ENCODE measurements around the gene TAF11.

The TAF11 gene

GRCh38 chr6:34877259-34877658 is 10.6 kb downstream of the TAF11 start:
- no peak overlapping the region for H3K4me3 ChIP-seq (ENCODE audit: low read length)
- DNase-seq (ENCODE audit: low read depth), result no peak
- no peak for TF ChIP-seq CTCF (conservative IDR thresholded peaks at IDR 0.05; ENCODE audit: low read length)

DNA sequence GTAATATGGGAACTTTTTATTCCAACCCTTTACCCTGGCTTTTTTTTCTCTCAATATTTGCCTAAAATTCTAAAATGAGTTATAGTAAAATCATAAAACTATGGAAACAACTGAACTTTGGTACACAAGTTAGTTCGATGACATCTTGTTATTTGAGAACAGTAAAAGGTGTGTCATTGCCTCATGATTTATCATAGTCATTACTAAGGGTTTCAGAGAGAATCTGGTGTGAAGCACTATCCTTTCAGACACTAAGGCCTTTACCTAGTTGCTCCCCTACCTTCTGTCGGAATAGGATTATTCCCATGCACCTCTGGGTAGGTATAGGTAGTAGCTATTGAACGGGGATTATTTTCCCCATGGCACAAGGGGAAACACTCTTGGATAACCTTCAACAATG is 11.4 kb downstream of the TAF11 start:
- DNase-seq (ENCODE audit: low read depth), result no peak
- H3K4me3 ChIP-seq (ENCODE audit: low read length), result no peak overlapping the region
- no peak for TF ChIP-seq CTCF (conservative IDR thresholded peaks at IDR 0.05; ENCODE audit: low read length)

DNA sequence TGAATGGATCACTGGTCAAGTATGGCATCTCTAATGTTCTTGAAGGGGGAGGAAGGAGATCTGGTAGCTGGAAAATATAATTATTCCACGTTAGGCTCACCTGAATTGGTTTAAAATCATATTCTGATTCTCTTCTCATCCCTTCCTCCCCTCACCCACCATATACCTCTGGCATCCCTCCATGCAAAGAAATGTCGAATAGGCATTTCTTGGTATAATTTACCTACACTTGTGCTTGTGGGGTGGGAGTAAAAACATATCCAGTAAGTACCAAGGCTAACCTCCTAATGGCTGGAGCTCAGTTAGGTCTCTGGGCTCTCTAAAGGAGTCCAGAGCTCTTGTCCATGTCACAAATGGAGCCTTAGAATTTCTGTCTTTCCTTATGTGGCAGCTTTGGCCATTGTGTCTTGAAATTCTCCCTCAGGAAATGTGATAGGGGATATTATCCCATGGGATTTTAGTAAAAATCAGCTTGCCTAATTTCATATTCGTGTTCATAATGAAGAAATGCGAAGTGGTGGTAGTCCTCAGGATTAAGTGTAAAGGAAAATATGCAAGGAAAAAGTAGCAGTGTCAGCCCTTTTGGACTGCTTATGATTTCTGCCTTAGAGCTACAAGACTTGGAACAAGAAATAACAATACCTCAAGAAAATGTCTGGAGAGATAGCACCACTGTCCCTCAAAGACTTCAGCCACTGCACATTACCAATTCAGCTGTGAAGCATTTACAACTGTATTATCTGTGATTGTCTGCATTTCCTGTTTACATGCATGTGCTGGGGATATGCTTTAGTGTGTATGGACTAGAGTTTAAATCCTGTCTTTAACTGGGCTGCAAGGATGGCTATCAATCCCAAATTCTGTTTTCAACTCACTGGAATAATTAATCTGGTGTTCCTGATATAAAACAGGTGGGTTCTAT is 12.3 kb downstream of the TAF11 start:
- H3K4me3 ChIP-seq (ENCODE audit: low read length), result no peak overlapping the region
- no peak for TF ChIP-seq CTCF (conservative IDR thresholded peaks at IDR 0.05; ENCODE audit: low read length)
- DNase-seq (ENCODE audit: low read depth), result no peak

GRCh38 chr6:34872332-34872731 is 15.5 kb downstream of the TAF11 start:
- DNase-seq (ENCODE audit: low read depth), result no peak
- H3K4me3 ChIP-seq (ENCODE audit: low read length), result no peak overlapping the region
- no peak for TF ChIP-seq CTCF (conservative IDR thresholded peaks at IDR 0.05; ENCODE audit: low read length)

DNA sequence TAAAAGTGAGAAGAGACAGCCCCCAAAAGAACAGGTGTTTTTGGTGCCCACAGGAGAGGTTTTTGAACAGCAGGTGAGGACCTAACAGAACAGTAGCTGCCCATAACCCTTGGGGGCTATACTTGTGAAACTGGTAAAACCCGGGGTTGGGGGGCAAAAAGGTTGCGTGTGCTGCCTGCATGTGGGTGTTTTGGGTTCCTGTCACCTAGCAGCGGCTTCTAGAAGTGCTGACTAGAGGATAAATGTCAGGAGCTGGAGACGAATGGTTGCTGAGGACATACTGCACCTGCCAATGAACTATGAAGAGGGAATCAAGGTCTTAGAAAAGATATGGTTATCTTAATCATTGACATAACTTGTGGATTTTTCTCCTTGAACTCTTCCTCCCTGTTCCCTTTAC is 16.0 kb downstream of the TAF11 start:
- DNase-seq (ENCODE audit: low read depth), result no peak
- TF ChIP-seq CTCF (conservative IDR thresholded peaks at IDR 0.05; ENCODE audit: low read length), result no peak
- no peak overlapping the region for H3K4me3 ChIP-seq (ENCODE audit: low read length)

DNA sequence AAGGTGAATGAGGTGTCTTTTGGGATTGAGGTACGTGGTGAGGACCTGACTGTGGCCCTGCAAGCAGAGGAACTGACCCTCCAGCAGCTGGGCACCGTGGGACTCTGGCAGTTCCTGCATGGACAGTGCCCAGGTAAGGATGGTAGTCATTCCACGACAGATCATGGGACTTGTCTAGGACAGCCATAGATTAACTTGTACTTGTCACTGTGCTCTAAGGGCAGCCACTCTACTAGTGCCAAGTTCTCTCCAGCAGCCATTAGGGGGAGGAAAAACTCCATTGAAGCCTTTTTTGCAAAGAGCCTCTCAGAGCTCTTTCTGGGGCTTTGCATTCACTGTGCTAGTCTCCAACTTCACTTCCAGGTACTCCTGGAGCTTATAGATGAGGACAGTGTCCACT is 20.4 kb downstream of the TAF11 start:
- H3K4me3 ChIP-seq (ENCODE audit: low read length), result no peak overlapping the region
- peak; percentile 23; the same call in 1 of the 2 replicates for TF ChIP-seq CTCF (conservative IDR thresholded peaks at IDR 0.05; ENCODE audit: low read length)
- DNase-seq (ENCODE audit: low read depth), result no peak

- TF ChIP-seq CTCF (conservative IDR thresholded peaks at IDR 0.05; ENCODE audit: low read length), result no peak
- no peak overlapping the region for H3K4me3 ChIP-seq (ENCODE audit: low read length)
- DNase-seq (ENCODE audit: low read depth), result no peak
Observed at GRCh38 chr6:34866509-34866908, 21.3 kb downstream of the TAF11 start.

Data from AG10803 (cell line).